ENCODE measurements around the gene FREM2.

FREM2 gene, protein sequence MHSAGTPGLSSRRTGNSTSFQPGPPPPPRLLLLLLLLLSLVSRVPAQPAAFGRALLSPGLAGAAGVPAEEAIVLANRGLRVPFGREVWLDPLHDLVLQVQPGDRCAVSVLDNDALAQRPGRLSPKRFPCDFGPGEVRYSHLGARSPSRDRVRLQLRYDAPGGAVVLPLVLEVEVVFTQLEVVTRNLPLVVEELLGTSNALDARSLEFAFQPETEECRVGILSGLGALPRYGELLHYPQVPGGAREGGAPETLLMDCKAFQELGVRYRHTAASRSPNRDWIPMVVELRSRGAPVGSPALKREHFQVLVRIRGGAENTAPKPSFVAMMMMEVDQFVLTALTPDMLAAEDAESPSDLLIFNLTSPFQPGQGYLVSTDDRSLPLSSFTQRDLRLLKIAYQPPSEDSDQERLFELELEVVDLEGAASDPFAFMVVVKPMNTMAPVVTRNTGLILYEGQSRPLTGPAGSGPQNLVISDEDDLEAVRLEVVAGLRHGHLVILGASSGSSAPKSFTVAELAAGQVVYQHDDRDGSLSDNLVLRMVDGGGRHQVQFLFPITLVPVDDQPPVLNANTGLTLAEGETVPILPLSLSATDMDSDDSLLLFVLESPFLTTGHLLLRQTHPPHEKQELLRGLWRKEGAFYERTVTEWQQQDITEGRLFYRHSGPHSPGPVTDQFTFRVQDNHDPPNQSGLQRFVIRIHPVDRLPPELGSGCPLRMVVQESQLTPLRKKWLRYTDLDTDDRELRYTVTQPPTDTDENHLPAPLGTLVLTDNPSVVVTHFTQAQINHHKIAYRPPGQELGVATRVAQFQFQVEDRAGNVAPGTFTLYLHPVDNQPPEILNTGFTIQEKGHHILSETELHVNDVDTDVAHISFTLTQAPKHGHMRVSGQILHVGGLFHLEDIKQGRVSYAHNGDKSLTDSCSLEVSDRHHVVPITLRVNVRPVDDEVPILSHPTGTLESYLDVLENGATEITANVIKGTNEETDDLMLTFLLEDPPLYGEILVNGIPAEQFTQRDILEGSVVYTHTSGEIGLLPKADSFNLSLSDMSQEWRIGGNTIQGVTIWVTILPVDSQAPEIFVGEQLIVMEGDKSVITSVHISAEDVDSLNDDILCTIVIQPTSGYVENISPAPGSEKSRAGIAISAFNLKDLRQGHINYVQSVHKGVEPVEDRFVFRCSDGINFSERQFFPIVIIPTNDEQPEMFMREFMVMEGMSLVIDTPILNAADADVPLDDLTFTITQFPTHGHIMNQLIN (N-terminal part only)

DNA sequence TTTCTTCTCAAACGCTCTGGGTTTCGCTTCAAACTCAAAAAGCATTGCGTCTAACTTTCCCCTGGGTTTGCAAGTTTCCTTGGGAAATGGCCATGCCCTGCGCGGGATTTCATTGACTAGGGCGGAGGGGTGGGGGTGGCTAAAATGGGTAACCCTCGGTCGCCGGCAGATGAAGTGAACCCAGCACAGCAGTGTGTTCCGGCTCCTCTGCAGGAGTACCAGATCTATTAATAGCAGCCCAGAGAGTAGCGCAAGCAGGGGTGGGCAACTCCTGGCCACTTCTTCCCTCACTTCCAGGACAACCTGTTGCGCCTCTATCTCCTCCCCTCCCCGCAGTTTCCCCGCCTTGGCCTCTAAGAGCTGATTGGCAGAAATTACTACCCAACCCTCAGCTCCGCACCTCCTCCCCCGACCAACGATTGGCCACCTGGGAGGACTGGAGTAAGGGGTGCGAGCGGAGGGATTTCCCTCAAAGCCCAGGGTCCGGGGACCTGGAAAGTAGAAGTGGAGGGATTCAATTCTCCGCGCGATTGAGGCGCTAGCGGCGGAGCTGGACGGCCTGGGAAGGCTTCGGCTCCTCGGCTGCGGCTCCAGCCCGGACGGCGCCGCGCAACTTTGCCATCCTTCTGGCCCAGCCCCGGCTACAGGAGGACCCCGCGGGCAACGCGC is at the start of gene FREM2:
TSS of gene FREM2 (plus strand) at position 501 of the 669 bp plus-strand sequence. CDS start 268 bp downstream, outside the sequence.
- no peaks in the 10 kb centered on the region for H3K4me1 ChIP-seq (ENCODE audit: insufficient read depth, poor library complexity, severe bottlenecking)
- no peak within 1 kb of the TSS for H3K27ac ChIP-seq (ENCODE audit: poor library complexity, severe bottlenecking)
- H3K9me3 ChIP-seq (ENCODE audit: severe bottlenecking), result no peaks in the 10 kb centered on the region
- peak; percentile 48 for DNase-seq (ENCODE audit: low spot score)
- ATAC-seq (ENCODE audit: low read depth), result peak; percentile 71
- H3K4me3 ChIP-seq (ENCODE audit: severe bottlenecking), result peak within 1 kb of the TSS; percentile 36
- TF ChIP-seq, protein P1, sequence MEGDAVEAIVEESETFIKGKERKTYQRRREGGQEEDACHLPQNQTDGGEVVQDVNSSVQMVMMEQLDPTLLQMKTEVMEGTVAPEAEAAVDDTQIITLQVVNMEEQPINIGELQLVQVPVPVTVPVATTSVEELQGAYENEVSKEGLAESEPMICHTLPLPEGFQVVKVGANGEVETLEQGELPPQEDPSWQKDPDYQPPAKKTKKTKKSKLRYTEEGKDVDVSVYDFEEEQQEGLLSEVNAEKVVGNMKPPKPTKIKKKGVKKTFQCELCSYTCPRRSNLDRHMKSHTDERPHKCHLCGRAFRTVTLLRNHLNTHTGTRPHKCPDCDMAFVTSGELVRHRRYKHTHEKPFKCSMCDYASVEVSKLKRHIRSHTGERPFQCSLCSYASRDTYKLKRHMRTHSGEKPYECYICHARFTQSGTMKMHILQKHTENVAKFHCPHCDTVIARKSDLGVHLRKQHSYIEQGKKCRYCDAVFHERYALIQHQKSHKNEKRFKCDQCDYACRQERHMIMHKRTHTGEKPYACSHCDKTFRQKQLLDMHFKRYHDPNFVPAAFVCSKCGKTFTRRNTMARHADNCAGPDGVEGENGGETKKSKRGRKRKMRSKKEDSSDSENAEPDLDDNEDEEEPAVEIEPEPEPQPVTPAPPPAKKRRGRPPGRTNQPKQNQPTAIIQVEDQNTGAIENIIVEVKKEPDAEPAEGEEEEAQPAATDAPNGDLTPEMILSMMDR (IDR thresholded peaks at IDR 0.05; ENCODE audit: poor library complexity, severe bottlenecking), result no peak
- H3K27me3 ChIP-seq (ENCODE audit: insufficient read depth, poor library complexity, severe bottlenecking), result peaks cover 34% of the 10 kb centered on the region
- H3K36me3 ChIP-seq (ENCODE audit: low read depth), result no peaks in the 10 kb centered on the region

DNA sequence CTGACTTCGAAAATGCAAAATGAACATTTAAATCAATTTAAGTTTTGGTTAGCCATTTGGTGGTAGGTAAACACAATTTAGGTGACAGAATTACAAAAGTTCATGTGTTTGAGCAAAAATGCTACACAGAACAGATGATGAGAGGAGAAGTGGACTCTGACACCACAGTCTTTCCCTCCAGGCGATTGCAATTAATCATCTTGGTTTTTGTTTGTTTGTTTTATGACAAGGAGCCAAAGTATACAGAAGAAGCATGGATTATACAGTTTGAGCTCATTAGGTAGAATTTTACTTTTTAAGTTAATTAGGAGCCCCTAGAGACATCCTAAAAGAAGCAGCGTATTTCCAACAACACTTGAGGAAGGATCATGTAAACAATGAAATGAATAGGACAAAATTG is 49.3 kb upstream of the FREM2 start:
- DNase-seq (ENCODE audit: low spot score) (no peak), ATAC-seq (ENCODE audit: low read depth) (no peak)
- Histone ChIP-seq H3K4me1 (ENCODE audit: insufficient read depth, poor library complexity, severe bottlenecking) (no peaks in the 10 kb centered on the region), H3K9me3 (ENCODE audit: severe bottlenecking) (no peaks in the 10 kb centered on the region), H3K27me3 (ENCODE audit: insufficient read depth, poor library complexity, severe bottlenecking) (no peaks in the 10 kb centered on the region), H3K27ac (ENCODE audit: poor library complexity, severe bottlenecking) (no peak overlapping the region), H3K36me3 (ENCODE audit: low read depth) (no peaks in the 10 kb centered on the region), H3K4me3 (ENCODE audit: severe bottlenecking) (no peak overlapping the region)
- TF ChIP-seq, protein P1 (IDR thresholded peaks at IDR 0.05; ENCODE audit: poor library complexity, severe bottlenecking), result no peak

DNA sequence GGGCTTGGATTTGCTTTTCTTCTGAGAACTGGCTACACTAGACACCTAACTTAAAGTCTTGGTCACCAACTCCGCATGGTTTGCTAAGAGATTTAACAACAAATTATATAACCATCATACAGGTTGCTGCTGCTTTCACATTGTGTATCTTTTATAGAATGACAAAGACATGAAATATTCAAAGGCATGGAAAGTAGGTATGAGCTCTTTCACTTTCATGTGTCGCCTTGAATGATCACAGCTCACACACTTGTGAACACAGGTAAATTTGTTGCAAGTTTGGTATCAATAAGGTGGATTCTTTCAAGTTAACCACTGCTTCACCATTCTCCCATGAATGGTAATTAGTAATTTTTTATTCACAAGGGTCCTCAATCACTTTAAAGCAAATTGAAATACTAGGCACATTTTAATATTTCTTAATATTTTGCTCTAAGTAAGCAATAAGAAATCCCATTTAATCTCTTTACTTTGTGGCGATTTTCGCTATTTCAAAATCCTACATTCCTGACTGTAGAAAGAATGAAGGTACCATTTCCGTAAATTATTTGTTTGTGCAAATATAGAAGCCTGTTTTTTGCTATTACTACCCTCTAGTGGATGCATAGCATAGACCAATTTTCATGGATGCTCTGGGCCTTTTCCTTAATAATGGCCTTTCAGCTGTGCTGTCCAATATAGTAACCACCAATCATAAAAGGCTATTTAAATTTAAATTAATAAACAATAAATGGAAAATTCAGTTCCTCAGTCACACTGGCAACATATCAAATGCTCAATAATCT is 45.5 kb upstream of the FREM2 start:
- ATAC-seq (ENCODE audit: low read depth), result no peak

DNA sequence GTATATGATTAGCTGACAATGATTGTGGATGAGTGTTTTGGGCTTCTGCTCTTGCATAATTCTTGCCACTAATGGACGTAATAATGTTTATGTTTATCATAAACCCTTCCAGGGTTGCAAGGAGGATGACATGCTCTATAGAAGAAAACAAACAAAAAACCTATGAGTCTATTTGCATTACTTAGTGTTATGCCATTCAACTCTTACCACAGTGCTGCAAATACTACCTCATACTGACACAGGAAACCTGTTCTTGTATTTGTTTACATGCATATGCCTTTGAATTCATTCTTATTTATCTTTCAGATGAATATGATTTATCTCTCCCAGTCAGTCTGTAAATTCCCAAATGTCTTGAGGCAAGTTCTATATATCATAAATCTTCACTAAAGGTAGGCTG is 39.6 kb upstream of the FREM2 start:
- ATAC-seq (ENCODE audit: low read depth), result no peak
- H3K4me1 ChIP-seq (ENCODE audit: insufficient read depth, poor library complexity, severe bottlenecking), result no peaks in the 10 kb centered on the region

More for the DNA sequence above, 45.5 kb upstream of the FREM2 start:
- Histone ChIP-seq H3K4me3 (ENCODE audit: severe bottlenecking) (no peak overlapping the region), H3K9me3 (ENCODE audit: severe bottlenecking) (no peaks in the 10 kb centered on the region), H3K27ac (ENCODE audit: poor library complexity, severe bottlenecking) (no peak overlapping the region), H3K4me1 (ENCODE audit: insufficient read depth, poor library complexity, severe bottlenecking) (no peaks in the 10 kb centered on the region), H3K36me3 (ENCODE audit: low read depth) (no peaks in the 10 kb centered on the region), H3K27me3 (ENCODE audit: insufficient read depth, poor library complexity, severe bottlenecking) (no peaks in the 10 kb centered on the region)
- no peak for DNase-seq (ENCODE audit: low spot score)
- TF ChIP-seq, protein P1 (IDR thresholded peaks at IDR 0.05; ENCODE audit: poor library complexity, severe bottlenecking), result peak; percentile 26

More for the DNA sequence above, 39.6 kb upstream of the FREM2 start:
- TF ChIP-seq, protein P1 (IDR thresholded peaks at IDR 0.05; ENCODE audit: poor library complexity, severe bottlenecking), result no peak
- H3K36me3 ChIP-seq (ENCODE audit: low read depth), result no peaks in the 10 kb centered on the region
- no peak overlapping the region for H3K4me3 ChIP-seq (ENCODE audit: severe bottlenecking)
- H3K27me3 ChIP-seq (ENCODE audit: insufficient read depth, poor library complexity, severe bottlenecking), result no peaks in the 10 kb centered on the region
- H3K27ac ChIP-seq (ENCODE audit: poor library complexity, severe bottlenecking), result no peak overlapping the region
- DNase-seq (ENCODE audit: low spot score), result no peak
- H3K9me3 ChIP-seq (ENCODE audit: severe bottlenecking), result no peaks in the 10 kb centered on the region

Measured in RWPE2 (cell line).